IPS-20b (cell line): Measurements from ENCODE around the gene PARVB.

Source experiments
- H3K27ac ChIP-seq: one replicate; pipeline ENCODE4 v1.5.1; 2013; ENCODE audit warnings: low read length
- H3K27me3 ChIP-seq: 2 replicates; pipeline ENCODE4 v1.6.1; 2013; ENCODE audit warnings: mild to moderate bottlenecking, low read length, inconsistent platforms; ENCODE audit not compliant: insufficient read depth
- H3K36me3 ChIP-seq: 2 replicates; pipeline ENCODE4 v1.6.1; 2013; ENCODE audit warnings: low read depth, mild to moderate bottlenecking, inconsistent platforms, low read length, moderate library complexity; ENCODE audit not compliant: insufficient read depth
- H3K4me1 ChIP-seq: 2 replicates; pipeline ENCODE4 v1.6.1; 2013; ENCODE audit warnings: mild to moderate bottlenecking, control low read depth, inconsistent platforms, low read length, moderate library complexity; ENCODE audit not compliant: insufficient read depth
- H3K4me3 ChIP-seq: 2 replicates; pipeline ENCODE4 v1.5.1; 2013; ENCODE audit warnings: mild to moderate bottlenecking, low read length, inconsistent platforms
- H3K9ac ChIP-seq: 2 replicates; pipeline ENCODE4 v1.6.1; 2013; ENCODE audit warnings: low read depth, mild to moderate bottlenecking, inconsistent platforms, low read length, moderate library complexity
- H3K9me3 ChIP-seq: 2 replicates; pipeline ENCODE4 v1.6.1; 2013; ENCODE audit warnings: mild to moderate bottlenecking, low read depth, low read length, inconsistent platforms; ENCODE audit not compliant: insufficient read depth

The PARVB gene

GRCh38 chr22:43991316-43992020, 32.6 kb upstream of the PARVB start:
- no peaks in the 10 kb centered on the region for H3K27me3 ChIP-seq
- no peak overlapping the region for H3K27ac ChIP-seq
- H3K4me1 ChIP-seq: peaks cover 1% of the 10 kb centered on the region; the same call in 1 of the 2 replicates
- peaks cover 83% of the 10 kb centered on the region for H3K36me3 ChIP-seq
- no peak overlapping the region for H3K4me3 ChIP-seq
- no peaks in the 10 kb centered on the region for H3K9me3 ChIP-seq
- H3K9ac ChIP-seq: no peak overlapping the region

GRCh38 chr22:43992331-43992821, 31.7 kb upstream of the PARVB start:
- H3K27me3 ChIP-seq: no peaks in the 10 kb centered on the region
- peaks cover 85% of the 10 kb centered on the region for H3K36me3 ChIP-seq
- no peak overlapping the region for H3K9ac ChIP-seq
- H3K9me3 ChIP-seq: no peaks in the 10 kb centered on the region
- no peak overlapping the region for H3K4me3 ChIP-seq
- H3K4me1 ChIP-seq: peaks cover 4% of the 10 kb centered on the region; the same call in 1 of the 2 replicates
- no peak overlapping the region for H3K27ac ChIP-seq

- no peak overlapping the region for H3K27ac ChIP-seq
- H3K9ac ChIP-seq: no peak overlapping the region
- no peaks in the 10 kb centered on the region for H3K27me3 ChIP-seq
- H3K36me3 ChIP-seq: peaks cover 85% of the 10 kb centered on the region
- no peak overlapping the region for H3K4me3 ChIP-seq
- H3K4me1 ChIP-seq: peaks cover 4% of the 10 kb centered on the region; the same call in 1 of the 2 replicates
- no peaks in the 10 kb centered on the region for H3K9me3 ChIP-seq
These were observed 30.9 kb upstream of the PARVB start for GRCh38 chr22:43993072-43993760.

GRCh38 chr22:43994006-43994405, 30.1 kb upstream of the PARVB start:
- H3K36me3 ChIP-seq: peaks cover 85% of the 10 kb centered on the region
- no peaks in the 10 kb centered on the region for H3K9me3 ChIP-seq
- H3K27ac ChIP-seq: no peak overlapping the region
- no peak overlapping the region for H3K9ac ChIP-seq
- H3K4me3 ChIP-seq: no peak overlapping the region
- H3K27me3 ChIP-seq: no peaks in the 10 kb centered on the region
- H3K4me1 ChIP-seq: peaks cover 4% of the 10 kb centered on the region; the same call in 1 of the 2 replicates

GRCh38 chr22:43994416-43994815, 29.7 kb upstream of the PARVB start:
- Histone ChIP-seq H3K27me3 (no peaks in the 10 kb centered on the region), H3K9me3 (no peaks in the 10 kb centered on the region), H3K36me3 (peaks cover 86% of the 10 kb centered on the region), H3K4me1 (peaks cover 4% of the 10 kb centered on the region; the same call in 1 of the 2 replicates), H3K4me3 (no peak overlapping the region), H3K9ac (no peak overlapping the region), H3K27ac (no peak overlapping the region)

- Histone ChIP-seq H3K9ac (no peak overlapping the region), H3K27me3 (no peaks in the 10 kb centered on the region), H3K27ac (no peak overlapping the region), H3K4me1 (peaks cover 4% of the 10 kb centered on the region; the same call in 1 of the 2 replicates), H3K9me3 (no peaks in the 10 kb centered on the region), H3K36me3 (peaks cover 84% of the 10 kb centered on the region), H3K4me3 (no peak overlapping the region)
These were observed 28.9 kb upstream of the PARVB start for GRCh38 chr22:43995057-43995685.

- Histone ChIP-seq H3K4me3 (no peak overlapping the region), H3K4me1 (peaks cover 4% of the 10 kb centered on the region; the same call in 1 of the 2 replicates), H3K9ac (no peak overlapping the region), H3K27ac (no peak overlapping the region), H3K36me3 (peaks cover 79% of the 10 kb centered on the region), H3K9me3 (no peaks in the 10 kb centered on the region), H3K27me3 (no peaks in the 10 kb centered on the region)
These were observed 28.3 kb upstream of the PARVB start for GRCh38 chr22:43995798-43996169.

GRCh38 chr22:43996170-43996980, 27.7 kb upstream of the PARVB start:
- H3K9ac ChIP-seq: no peak overlapping the region
- no peaks in the 10 kb centered on the region for H3K27me3 ChIP-seq
- peaks cover 76% of the 10 kb centered on the region for H3K36me3 ChIP-seq
- no peaks in the 10 kb centered on the region for H3K9me3 ChIP-seq
- peaks cover 4% of the 10 kb centered on the region; the same call in 1 of the 2 replicates for H3K4me1 ChIP-seq
- H3K27ac ChIP-seq: peak overlapping the region; percentile 33
- H3K4me3 ChIP-seq: no peak overlapping the region

- H3K9ac ChIP-seq: no peak overlapping the region
- H3K36me3 ChIP-seq: peaks cover 70% of the 10 kb centered on the region
- H3K27ac ChIP-seq: no peak overlapping the region
- no peaks in the 10 kb centered on the region for H3K9me3 ChIP-seq
- peaks cover 4% of the 10 kb centered on the region; the same call in 1 of the 2 replicates for H3K4me1 ChIP-seq
- H3K4me3 ChIP-seq: no peak overlapping the region
- no peaks in the 10 kb centered on the region for H3K27me3 ChIP-seq
These were observed 27.2 kb upstream of the PARVB start for GRCh38 chr22:43996981-43997265.

- H3K9me3 ChIP-seq: no peaks in the 10 kb centered on the region
- peaks cover 57% of the 10 kb centered on the region for H3K36me3 ChIP-seq
- no peak overlapping the region for H3K9ac ChIP-seq
- H3K27ac ChIP-seq: no peak overlapping the region
- no peaks in the 10 kb centered on the region for H3K27me3 ChIP-seq
- H3K4me3 ChIP-seq: no peak overlapping the region
- peaks cover 4% of the 10 kb centered on the region; the same call in 1 of the 2 replicates for H3K4me1 ChIP-seq
These were observed 25.3 kb upstream of the PARVB start for GRCh38 chr22:43998679-43999264.

GRCh38 chr22:43999378-43999777, 24.7 kb upstream of the PARVB start:
- Histone ChIP-seq H3K27me3 (no peaks in the 10 kb centered on the region), H3K9ac (no peak overlapping the region), H3K36me3 (peaks cover 51% of the 10 kb centered on the region), H3K4me3 (no peak overlapping the region), H3K9me3 (no peaks in the 10 kb centered on the region), H3K4me1 (peaks cover 4% of the 10 kb centered on the region; the same call in 1 of the 2 replicates), H3K27ac (no peak overlapping the region)
